Astrocyte (in vitro differentiated cells and primary cell): Measurements from ENCODE around the gene SLC25A15. TPM values are rescaled to one million over a fixed set of nuclear protein-coding genes. Genes with fewer than 3 reads are reported as not detected.
A peak's percentile ranks its signal among the peaks of the same experiment; 100 is the strongest.

Experiments used
- DNase-seq: peaks from one replicate; pipeline ENCODE4 v3.0.0-alpha.2; 2010; ENCODE audit warnings: low read depth
- FAIRE-seq: peaks from 2 replicates; lab custom pipeline; 2011; peaks lifted over from hg19 to GRCh38; lab: Jason Lieb, UNC
- H2AFZ ChIP-seq: 2 replicates; pipeline ENCODE4 v1.6.0; 2012; ENCODE audit warnings: low read depth, low read length, inconsistent platforms
- H3K27ac ChIP-seq: 2 replicates; pipeline ENCODE4 v1.5.1; 2011; ENCODE audit warnings: low read depth, low read length, inconsistent platforms
- H3K27me3 ChIP-seq: 2 replicates; pipeline ENCODE4 v1.6.0; 2011; ENCODE audit warnings: low read length, inconsistent platforms; ENCODE audit not compliant: insufficient read depth
- H3K36me3 ChIP-seq: 2 replicates; pipeline ENCODE4 v1.5.1; 2011; ENCODE audit warnings: low read length, inconsistent platforms; ENCODE audit not compliant: insufficient read depth
- H3K4me1 ChIP-seq: 2 replicates; pipeline ENCODE4 v1.5.1; 2011; ENCODE audit warnings: low read length, inconsistent platforms; ENCODE audit not compliant: insufficient read depth
- H3K4me2 ChIP-seq: 2 replicates; pipeline ENCODE4 v1.6.0; 2012; ENCODE audit warnings: low read length, inconsistent platforms
- H3K4me3 ChIP-seq: 2 replicates; pipeline ENCODE4 v1.5.1; 2011; ENCODE audit warnings: low read depth, mild to moderate bottlenecking, low read length, inconsistent platforms; ENCODE audit not compliant: insufficient read depth
- H3K79me2 ChIP-seq: 2 replicates; pipeline ENCODE4 v1.6.0; 2012; ENCODE audit warnings: mild to moderate bottlenecking, low read length, inconsistent platforms; ENCODE audit not compliant: insufficient read depth
- H3K9ac ChIP-seq: 2 replicates; pipeline ENCODE4 v1.6.0; 2012; ENCODE audit warnings: mild to moderate bottlenecking, low read length, inconsistent platforms
- H3K9me3 ChIP-seq: 2 replicates; pipeline ENCODE4 v1.5.1; 2012; ENCODE audit warnings: low read depth, mild to moderate bottlenecking, low read length, inconsistent platforms; ENCODE audit not compliant: insufficient read depth
- H4K20me1 ChIP-seq: 2 replicates; pipeline ENCODE4 v1.6.0; 2012; ENCODE audit warnings: low read length, inconsistent platforms; ENCODE audit not compliant: insufficient read depth
- H3K27ac Mint-ChIP-seq: one replicate; pipeline ENCODE4 v1.8.0; 2021; ENCODE audit warnings: mild to moderate bottlenecking, mixed read lengths; ENCODE audit not compliant: unreplicated experiment
- H3K27me3 Mint-ChIP-seq: one replicate; pipeline ENCODE4 v1.8.0; 2021; ENCODE audit warnings: low read depth, mixed read lengths; ENCODE audit not compliant: unreplicated experiment
- H3K36me3 Mint-ChIP-seq: one replicate; pipeline ENCODE4 v1.8.0; 2021; ENCODE audit warnings: low read depth, mixed read lengths; ENCODE audit not compliant: unreplicated experiment
- H3K4me1 Mint-ChIP-seq: one replicate; pipeline ENCODE4 v1.8.0; 2021; ENCODE audit warnings: low read depth, mixed read lengths; ENCODE audit not compliant: unreplicated experiment
- H3K4me3 Mint-ChIP-seq: one replicate; pipeline ENCODE4 v1.8.0; 2021; ENCODE audit warnings: mild to moderate bottlenecking, moderate library complexity, mixed read lengths; ENCODE audit not compliant: unreplicated experiment
- H3K9me3 Mint-ChIP-seq: one replicate; pipeline ENCODE4 v1.8.0; 2021; ENCODE audit warnings: mild to moderate bottlenecking, mixed read lengths; ENCODE audit not compliant: unreplicated experiment
- CTCF ChIP-seq: IDR thresholded peaks from 2 replicates; pipeline ENCODE4 v1.5.1; 2011; ENCODE audit warnings: low read depth, mild to moderate bottlenecking, inconsistent platforms, low read length, moderate library complexity; ENCODE audit not compliant: insufficient read depth
- EZH2 ChIP-seq: IDR thresholded peaks from 2 replicates; pipeline ENCODE4 v1.6.1; 2012; ENCODE audit warnings: mild to moderate bottlenecking, low read length, inconsistent platforms; ENCODE audit not compliant: insufficient read depth
- total RNA-seq: library from RNA; stranded (reverse); gene quantifications from 2 replicates; pipeline ENCODE4 v1.2.1, GENCODE V29; 2021

SLC25A15 gene
- total RNA-seq, 1 donor from 2014 or later: 11.7 TPM

- Mint-ChIP-seq H3K36me3 (peaks cover 10% of the 10 kb centered on the region), H3K9me3 (no peaks in the 10 kb centered on the region), H3K27me3 (no peaks in the 10 kb centered on the region), H3K27ac (no peak overlapping the region), H3K4me1 (peaks cover 13% of the 10 kb centered on the region), H3K4me3 (peak overlapping the region; percentile 84)
- peak overlapping the region; percentile 97 for H3K4me2 ChIP-seq
- H3K27me3 ChIP-seq: no peaks in the 10 kb centered on the region
- H3K9ac ChIP-seq: peak overlapping the region; percentile 87
- peak overlapping the region; percentile 79 for H3K4me3 ChIP-seq
- H3K9me3 ChIP-seq: no peaks in the 10 kb centered on the region
- peaks cover 5% of the 10 kb centered on the region for H3K79me2 ChIP-seq
- TF ChIP-seq CTCF: no peak
- TF ChIP-seq EZH2: no peak
- DNase-seq: no peak
- FAIRE-seq: no peak
- H3K27ac ChIP-seq: no peak overlapping the region
- peak overlapping the region; percentile 94 for H2AFZ ChIP-seq
- H4K20me1 ChIP-seq: no peaks in the 10 kb centered on the region
- no peaks in the 10 kb centered on the region for H3K36me3 ChIP-seq
- peaks cover 7% of the 10 kb centered on the region for H3K4me1 ChIP-seq
Measured at GRCh38 chr13:40790154-40790616, 774 bp downstream of the SLC25A15 start.

- no peak overlapping the region for H3K4me3 ChIP-seq
- H3K36me3 ChIP-seq: peaks cover 5% of the 10 kb centered on the region
- peaks cover 7% of the 10 kb centered on the region for H3K4me1 ChIP-seq
- H3K9ac ChIP-seq: no peak overlapping the region
- DNase-seq: no peak
- no peak overlapping the region for H3K4me3 Mint-ChIP-seq
- no peaks in the 10 kb centered on the region for H3K9me3 ChIP-seq
- H3K27ac ChIP-seq: no peak overlapping the region
- peaks cover under 1% of the 10 kb centered on the region for H3K4me1 Mint-ChIP-seq
- FAIRE-seq: no peak
- H3K36me3 Mint-ChIP-seq: peaks cover 10% of the 10 kb centered on the region
- TF ChIP-seq EZH2 (no peak), CTCF (no peak)
- H3K27me3 ChIP-seq: no peaks in the 10 kb centered on the region
- H3K27ac Mint-ChIP-seq: no peak overlapping the region
- H3K9me3 Mint-ChIP-seq: no peaks in the 10 kb centered on the region
- no peaks in the 10 kb centered on the region for H4K20me1 ChIP-seq
- H3K27me3 Mint-ChIP-seq: no peaks in the 10 kb centered on the region
- H2AFZ ChIP-seq: no peak overlapping the region
- no peak overlapping the region for H3K4me2 ChIP-seq
- H3K79me2 ChIP-seq: peaks cover 5% of the 10 kb centered on the region
Measured at GRCh38 chr13:40792284-40793051, 3.1 kb downstream of the SLC25A15 start.

GRCh38 chr13:40793339-40793738, 3.9 kb downstream of the SLC25A15 start:
- DNase-seq: no peak
- H3K27ac ChIP-seq: no peak overlapping the region
- H3K79me2 ChIP-seq: peaks cover 5% of the 10 kb centered on the region
- no peak for FAIRE-seq
- no peaks in the 10 kb centered on the region for H3K9me3 ChIP-seq
- H3K9ac ChIP-seq: no peak overlapping the region
- no peak for TF ChIP-seq EZH2
- TF ChIP-seq CTCF: no peak
- Mint-ChIP-seq H3K4me3 (no peak overlapping the region), H3K27me3 (no peaks in the 10 kb centered on the region), H3K27ac (no peak overlapping the region), H3K36me3 (peaks cover 10% of the 10 kb centered on the region), H3K4me1 (no peaks in the 10 kb centered on the region), H3K9me3 (no peaks in the 10 kb centered on the region)
- no peaks in the 10 kb centered on the region for H3K27me3 ChIP-seq
- H3K36me3 ChIP-seq: peaks cover 5% of the 10 kb centered on the region
- H3K4me2 ChIP-seq: no peak overlapping the region
- no peak overlapping the region for H3K4me3 ChIP-seq
- H2AFZ ChIP-seq: no peak overlapping the region
- no peaks in the 10 kb centered on the region for H4K20me1 ChIP-seq
- H3K4me1 ChIP-seq: peaks cover 7% of the 10 kb centered on the region
